IPS-18c (cell line): ENCODE measurements around the gene C10orf90.

ENCODE experiments used
- H3K4me3 ChIP-seq: 2 replicates; pipeline ENCODE4 v1.7.0; 2013; ENCODE audit warnings: low read depth, mild to moderate bottlenecking, low read length, moderate library complexity; ENCODE audit not compliant: insufficient read depth
- H3K9me3 ChIP-seq: one replicate; pipeline ENCODE4 v1.6.1; 2013; ENCODE audit warnings: mild to moderate bottlenecking, low read length, moderate library complexity; ENCODE audit not compliant: control insufficient read depth, insufficient read depth

The C10orf90 gene

DNA sequence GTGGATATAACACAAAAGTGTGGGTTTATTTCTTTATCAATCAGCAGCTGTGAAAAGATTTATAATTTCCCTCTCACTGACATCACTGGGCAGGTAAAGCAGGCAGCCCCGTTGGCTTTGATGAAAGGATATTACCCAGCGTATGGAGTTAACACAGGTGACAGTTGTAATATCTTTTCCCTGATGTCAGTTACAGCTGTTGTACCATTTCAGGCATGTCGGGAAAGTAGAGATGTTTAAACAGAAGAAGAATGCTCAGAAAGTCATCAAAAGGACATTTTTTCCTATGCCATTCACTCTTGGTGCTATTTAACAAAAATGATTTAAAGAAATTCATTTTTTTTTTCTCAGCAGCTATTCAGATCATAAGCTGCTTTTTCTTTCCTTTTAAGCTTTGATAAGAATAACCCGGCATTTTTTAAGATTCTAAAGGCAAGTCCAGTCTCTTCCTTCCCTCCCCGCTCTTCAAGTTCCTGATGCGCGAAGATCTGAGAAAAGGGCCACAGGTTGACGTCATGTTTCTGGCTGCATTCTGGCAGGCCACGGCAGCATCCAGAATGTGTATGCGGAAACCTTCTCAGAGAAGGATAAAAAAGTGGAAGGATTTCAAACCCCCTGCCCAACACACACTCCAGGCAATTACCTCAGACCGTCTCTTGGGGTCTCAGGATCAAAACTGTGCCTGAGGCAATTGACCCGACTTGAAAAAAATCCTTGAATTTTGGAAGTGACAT lies 249.8 kb downstream of the C10orf90 start:
- peaks cover 4% of the 10 kb centered on the region for H3K9me3 ChIP-seq
- H3K4me3 ChIP-seq, result no peak overlapping the region

GRCh38 chr10:126417220-126417825 lies 253.2 kb downstream of the C10orf90 start:
- Histone ChIP-seq H3K4me3 (no peak overlapping the region), H3K9me3 (peaks cover 2% of the 10 kb centered on the region)

- Histone ChIP-seq H3K4me3 (no peak overlapping the region), H3K9me3 (no peaks in the 10 kb centered on the region)
Observed at GRCh38 chr10:126409821-126410220, 260.7 kb downstream of the C10orf90 start.

- Histone ChIP-seq H3K9me3 (no peaks in the 10 kb centered on the region), H3K4me3 (no peak overlapping the region)
Observed at GRCh38 chr10:126408953-126409641, 261.4 kb downstream of the C10orf90 start.

- no peaks in the 10 kb centered on the region for H3K9me3 ChIP-seq
- H3K4me3 ChIP-seq, result no peak overlapping the region
Observed at GRCh38 chr10:126407831-126408230, 262.7 kb downstream of the C10orf90 start.

DNA sequence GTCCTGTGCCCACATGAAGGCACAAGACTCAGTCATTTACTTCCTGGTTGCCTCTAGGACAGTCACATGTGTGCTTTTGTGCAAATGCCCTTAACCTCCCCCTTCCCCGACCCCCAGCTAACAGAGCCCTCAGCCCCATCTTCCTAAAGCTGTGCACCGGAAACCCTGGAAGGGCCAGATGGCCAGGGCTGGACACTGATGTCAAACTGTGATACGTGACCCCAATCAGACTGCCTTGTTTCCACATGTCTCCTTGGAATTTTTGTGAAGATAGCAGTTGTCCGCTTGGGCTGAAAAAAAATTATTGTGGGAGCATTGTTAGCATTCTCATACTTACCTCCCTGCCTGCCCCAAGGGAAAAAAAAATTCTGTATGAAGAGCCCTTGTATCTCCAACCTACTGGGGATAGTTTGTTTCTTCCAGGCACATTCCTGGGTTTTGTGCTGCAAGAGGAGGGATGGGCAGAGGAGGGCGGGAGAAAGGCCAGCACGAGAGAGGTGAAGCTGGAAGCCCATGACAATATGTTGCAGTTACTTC lies 265.2 kb downstream of the C10orf90 start:
- Histone ChIP-seq H3K4me3 (no peak overlapping the region), H3K9me3 (no peaks in the 10 kb centered on the region)

DNA sequence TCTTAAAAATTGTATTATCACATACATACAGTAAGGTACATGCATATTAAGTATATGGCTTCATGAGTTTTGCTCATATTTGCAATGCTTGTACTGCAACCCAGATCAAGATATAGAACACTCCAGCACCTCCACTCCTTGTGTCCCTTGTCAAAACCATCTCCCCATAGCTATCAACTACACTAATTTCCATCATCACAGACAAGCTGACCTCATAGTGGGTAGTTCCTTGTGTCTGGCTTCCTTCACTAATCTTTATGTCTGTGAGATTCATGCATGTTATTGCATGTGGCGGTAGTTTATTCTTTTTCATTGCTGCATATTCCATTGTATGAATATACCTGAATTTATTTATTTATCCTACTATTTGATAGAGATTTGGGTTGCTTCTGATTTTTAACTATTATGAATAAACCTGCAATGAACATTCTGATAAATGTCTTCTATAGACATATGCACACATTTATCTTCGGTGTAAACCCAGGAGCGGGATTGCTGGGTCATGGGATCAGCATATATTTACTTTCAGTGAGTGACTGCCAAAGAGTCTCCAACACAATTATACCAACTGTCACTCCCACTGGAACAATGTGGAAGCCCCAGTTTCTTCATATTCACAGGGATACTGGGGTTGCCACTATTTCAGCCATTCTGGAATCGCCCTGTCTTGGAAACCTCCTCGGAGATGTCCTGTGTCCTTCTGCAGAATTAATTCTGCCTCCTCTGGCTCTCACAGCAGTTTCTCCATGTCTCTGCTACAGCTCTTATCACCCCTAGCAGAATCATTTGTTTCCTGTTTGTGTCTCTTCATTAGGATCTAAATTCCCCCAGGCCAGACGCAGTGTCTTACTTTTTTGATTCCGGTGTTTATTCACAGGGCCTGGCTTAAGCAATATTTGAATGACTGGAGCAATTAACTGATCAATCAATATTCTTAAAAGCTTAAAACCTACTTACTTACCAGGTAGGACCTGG lies 267.5 kb downstream of the C10orf90 start:
- H3K4me3 ChIP-seq, result no peak overlapping the region
- H3K9me3 ChIP-seq, result no peaks in the 10 kb centered on the region

DNA sequence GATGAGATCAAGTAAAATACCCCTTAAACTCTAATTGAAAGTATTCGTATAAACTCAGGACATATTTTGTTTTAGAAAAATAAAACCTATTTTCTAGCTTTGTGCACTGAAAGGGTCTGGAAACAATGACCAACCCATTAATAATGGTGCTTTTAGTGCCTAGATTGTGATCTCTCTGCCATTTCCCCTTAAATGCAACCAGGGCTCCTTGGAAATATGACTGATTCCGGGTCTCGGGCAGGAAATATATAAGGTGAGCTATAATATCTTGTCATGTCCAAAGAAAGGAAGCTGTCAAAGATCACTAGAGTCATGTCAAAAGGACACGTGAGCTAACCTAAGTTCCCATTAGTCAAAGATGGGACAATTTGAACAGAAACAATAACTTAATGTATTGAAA lies 269.9 kb downstream of the C10orf90 start:
- no peaks in the 10 kb centered on the region for H3K9me3 ChIP-seq
- H3K4me3 ChIP-seq, result no peak overlapping the region

DNA sequence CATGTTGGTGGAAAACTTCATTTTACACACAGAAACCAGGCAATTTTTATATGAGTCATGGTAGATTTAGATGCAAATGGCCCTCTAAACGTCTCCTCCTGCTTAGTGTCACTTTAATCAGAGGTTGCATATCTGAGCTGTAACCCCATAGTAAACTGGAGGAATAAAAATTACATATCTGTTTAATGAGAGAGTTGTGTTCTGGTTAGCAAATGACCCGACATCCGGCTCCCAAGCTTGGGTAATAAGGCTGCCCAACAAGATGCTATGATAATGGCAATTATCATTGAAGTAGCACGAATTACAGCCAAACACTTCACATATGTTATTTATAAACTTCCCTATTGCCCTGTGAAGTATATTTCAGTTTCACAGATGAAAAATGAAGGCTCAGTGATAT lies 271.6 kb downstream of the C10orf90 start:
- H3K9me3 ChIP-seq, result no peaks in the 10 kb centered on the region
- no peak overlapping the region for H3K4me3 ChIP-seq

DNA sequence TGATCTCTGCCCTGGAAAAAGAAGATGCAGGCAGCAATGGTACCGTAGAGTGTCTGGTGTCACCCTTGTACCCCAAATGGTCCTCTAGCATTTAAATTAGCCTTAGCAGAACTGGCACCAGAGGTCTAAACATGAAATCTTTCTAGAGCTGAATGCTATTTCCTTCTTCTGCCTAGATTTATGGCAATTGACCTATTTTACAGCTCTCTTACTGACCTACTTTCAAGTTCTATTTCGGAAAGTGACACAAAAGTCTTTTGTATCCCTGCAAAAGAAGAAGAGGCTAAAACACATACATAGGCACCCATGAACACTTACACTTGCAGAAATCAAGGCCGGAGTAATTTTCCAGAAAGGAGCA lies 272.1 kb downstream of the C10orf90 start:
- no peak overlapping the region for H3K4me3 ChIP-seq
- no peaks in the 10 kb centered on the region for H3K9me3 ChIP-seq

DNA sequence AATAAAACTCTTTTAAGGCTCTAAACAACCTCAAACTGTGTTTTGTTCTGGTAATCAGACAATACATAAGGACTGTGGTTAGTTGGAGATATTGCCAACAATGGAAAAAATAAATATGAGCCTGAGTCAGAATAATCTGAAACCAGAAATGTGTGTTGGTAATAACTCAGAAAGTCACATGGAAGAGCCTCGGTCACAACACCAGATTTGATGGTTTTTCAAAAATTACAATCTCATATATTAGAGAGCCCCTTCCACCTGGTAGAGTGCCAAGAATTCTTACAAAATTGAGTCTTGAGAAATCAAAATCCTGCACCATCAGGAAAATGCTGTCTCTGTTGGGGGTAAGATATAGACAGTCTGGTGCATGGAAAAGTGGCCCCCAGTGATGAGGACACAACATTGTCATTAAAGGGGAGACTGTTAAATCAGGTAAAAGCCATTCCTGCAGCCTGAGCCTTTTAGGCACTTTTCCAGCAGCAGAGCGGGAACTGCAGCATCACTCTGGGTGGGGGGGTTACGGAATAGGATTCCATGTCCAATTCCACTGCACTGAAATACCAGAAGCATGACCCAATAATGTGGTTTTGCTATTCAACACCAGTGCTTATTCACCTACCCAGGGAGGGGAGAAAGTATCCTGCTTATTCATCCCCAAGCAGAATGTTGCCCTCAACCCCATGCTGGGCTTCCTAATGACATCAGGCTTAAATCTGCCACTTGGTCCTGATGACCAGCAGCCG lies 272.7 kb downstream of the C10orf90 start:
- Histone ChIP-seq H3K9me3 (peaks cover 2% of the 10 kb centered on the region), H3K4me3 (no peak overlapping the region)

GRCh38 chr10:126397156-126397555 lies 273.3 kb downstream of the C10orf90 start:
- H3K9me3 ChIP-seq, result peaks cover 2% of the 10 kb centered on the region
- H3K4me3 ChIP-seq, result no peak overlapping the region

GRCh38 chr10:126394948-126395347 lies 275.5 kb downstream of the C10orf90 start:
- Histone ChIP-seq H3K9me3 (peaks cover 2% of the 10 kb centered on the region), H3K4me3 (no peak overlapping the region)

DNA sequence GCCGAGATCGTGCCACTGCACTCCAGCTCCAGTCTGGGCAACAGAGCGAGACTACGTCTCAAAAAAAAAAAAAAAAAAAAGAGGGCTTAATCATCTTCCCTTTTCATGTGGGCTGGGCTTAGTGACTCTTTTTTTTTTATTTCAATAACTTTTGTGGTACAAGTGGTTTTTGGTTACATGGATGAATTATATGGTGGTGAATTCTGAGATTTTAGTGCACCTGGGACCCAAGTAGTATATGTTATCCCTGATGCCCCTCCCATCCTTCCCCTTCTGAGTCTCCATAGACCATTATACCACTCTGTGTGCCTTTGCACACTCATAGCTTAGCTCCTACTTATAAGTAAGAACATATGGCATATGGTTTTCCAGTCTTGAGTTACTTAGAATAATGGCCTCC lies 277.4 kb downstream of the C10orf90 start:
- Histone ChIP-seq H3K9me3 (peaks cover 2% of the 10 kb centered on the region), H3K4me3 (no peak overlapping the region)

DNA sequence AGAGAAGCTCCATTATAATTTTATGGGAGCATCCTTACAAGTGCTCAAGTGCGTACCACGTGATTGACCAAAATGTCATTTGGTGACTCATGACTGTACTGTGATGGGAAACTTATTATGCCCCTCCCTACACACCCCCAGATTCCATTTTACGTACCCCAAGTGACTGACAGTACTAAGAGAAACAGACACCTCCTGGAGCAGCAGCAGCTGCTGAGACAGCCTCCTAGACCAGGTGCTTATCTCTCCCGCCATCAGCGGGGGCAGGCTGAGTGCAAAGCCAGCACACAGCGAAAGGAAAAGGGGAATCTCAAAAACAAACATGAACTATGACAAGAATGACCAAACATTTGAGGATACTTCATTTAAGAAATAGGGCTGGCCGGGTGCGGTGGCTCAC lies 278.0 kb downstream of the C10orf90 start:
- H3K4me3 ChIP-seq, result no peak overlapping the region
- H3K9me3 ChIP-seq, result peaks cover 2% of the 10 kb centered on the region

DNA sequence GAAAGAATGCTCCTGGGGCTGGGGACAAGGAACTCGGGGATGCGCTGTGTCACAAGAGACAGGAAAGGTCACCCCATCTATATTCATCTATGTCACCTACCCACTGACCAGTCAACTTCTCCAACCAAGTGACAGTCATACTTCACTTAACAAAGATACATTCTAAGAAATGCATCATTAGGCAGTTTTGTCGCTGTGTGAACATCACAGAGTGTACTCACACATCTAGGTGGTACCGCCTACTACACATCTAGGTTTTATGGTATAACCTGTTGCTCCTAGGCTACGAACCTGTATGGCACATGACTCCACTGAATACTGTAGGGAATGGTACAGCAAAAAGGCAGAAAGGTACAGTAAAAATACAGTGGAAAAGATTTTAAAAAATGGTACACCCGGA lies 278.4 kb downstream of the C10orf90 start:
- peaks cover 2% of the 10 kb centered on the region for H3K9me3 ChIP-seq
- no peak overlapping the region for H3K4me3 ChIP-seq
